ENCODE data around the gene SSTR4. TPM values are rescaled to one million over a fixed set of nuclear protein-coding genes. Genes with fewer than 3 reads are reported as not detected.

SSTR4 gene
- total and polyA plus RNA-seq, 2 donors (not counting 1 experiment from before 2014, with no cell fraction given): not detected

- Histone ChIP-seq H2AFZ (ENCODE audit: low read length) (no peak overlapping the region), H3K9me3 (ENCODE audit: control insufficient read depth, insufficient read depth, low read depth, low read length) (no peaks in the 10 kb centered on the region), H3K4me1 (ENCODE audit: control insufficient read depth, extremely low read depth, insufficient read depth, low read length) (no peaks in the 10 kb centered on the region), H3K36me3 (ENCODE audit: control insufficient read depth, insufficient read depth, low read length) (no peaks in the 10 kb centered on the region), H3K79me2 (ENCODE audit: control insufficient read depth, insufficient read depth, low read length) (no peaks in the 10 kb centered on the region), H3K4me2 (ENCODE audit: extremely low read depth, insufficient read depth, low read length) (no peak overlapping the region), H3K27me3 (ENCODE audit: control insufficient read depth, insufficient read depth, low read length) (peaks cover 5% of the 10 kb centered on the region), H3K27ac (ENCODE audit: insufficient read depth, low read length) (no peak overlapping the region), H4K20me1 (ENCODE audit: control insufficient read depth, extremely low read depth, insufficient read depth, low read length) (no peaks in the 10 kb centered on the region), H3K4me3 (replicated peaks in 1 of 4; ENCODE audit: control extremely low read depth in 1 of 4, insufficient read depth in 1 of 4, low read depth in 3 of 4, low read length in 4 of 4) (no peak overlapping the region), H3K9ac (ENCODE audit: insufficient read depth, low read length) (no peak overlapping the region)
- DNase-seq (ENCODE audit: low read depth in 2 of 2): no peak
- TF ChIP-seq EZH2 (IDR thresholded peaks at IDR 0.05; ENCODE audit: low read length, missing control alignments) (no peak), CTCF (conservative IDR thresholded peaks at IDR 0.05 in 1 of 2, IDR thresholded peaks at IDR 0.05 in 1 of 2; ENCODE audit: low read depth in 1 of 2, low read length in 2 of 2) (no peak)
Measured at GRCh38 chr20:23027721-23028120, 7.4 kb upstream of the SSTR4 start.

- no peak overlapping the region for H3K27ac ChIP-seq (ENCODE audit: insufficient read depth, low read length)
- no peak overlapping the region for H3K4me3 ChIP-seq (replicated peaks in 1 of 4; ENCODE audit: control extremely low read depth in 1 of 4, insufficient read depth in 1 of 4, low read depth in 3 of 4, low read length in 4 of 4)
- H3K4me2 ChIP-seq (ENCODE audit: extremely low read depth, insufficient read depth, low read length): no peak overlapping the region
- TF ChIP-seq EZH2 (IDR thresholded peaks at IDR 0.05; ENCODE audit: low read length, missing control alignments) (no peak), CTCF (conservative IDR thresholded peaks at IDR 0.05 in 1 of 2, IDR thresholded peaks at IDR 0.05 in 1 of 2; ENCODE audit: low read depth in 1 of 2, low read length in 2 of 2) (no peak)
- peaks cover 5% of the 10 kb centered on the region for H3K27me3 ChIP-seq (ENCODE audit: control insufficient read depth, insufficient read depth, low read length)
- H3K79me2 ChIP-seq (ENCODE audit: control insufficient read depth, insufficient read depth, low read length): no peaks in the 10 kb centered on the region
- H3K4me1 ChIP-seq (ENCODE audit: control insufficient read depth, extremely low read depth, insufficient read depth, low read length): no peaks in the 10 kb centered on the region
- no peak overlapping the region for H3K9ac ChIP-seq (ENCODE audit: insufficient read depth, low read length)
- no peak overlapping the region for H2AFZ ChIP-seq (ENCODE audit: low read length)
- H4K20me1 ChIP-seq (ENCODE audit: control insufficient read depth, extremely low read depth, insufficient read depth, low read length): no peaks in the 10 kb centered on the region
- DNase-seq (ENCODE audit: low read depth in 2 of 2): no peak
- H3K9me3 ChIP-seq (ENCODE audit: control insufficient read depth, insufficient read depth, low read depth, low read length): no peaks in the 10 kb centered on the region
- H3K36me3 ChIP-seq (ENCODE audit: control insufficient read depth, insufficient read depth, low read length): no peaks in the 10 kb centered on the region
Measured at GRCh38 chr20:23028392-23028791, 6.7 kb upstream of the SSTR4 start.

- no peak for DNase-seq (ENCODE audit: low read depth in 2 of 2)
- no peak overlapping the region for H3K27ac ChIP-seq (ENCODE audit: insufficient read depth, low read length)
- H3K9ac ChIP-seq (ENCODE audit: insufficient read depth, low read length): no peak overlapping the region
- no peaks in the 10 kb centered on the region for H3K4me1 ChIP-seq (ENCODE audit: control insufficient read depth, extremely low read depth, insufficient read depth, low read length)
- no peaks in the 10 kb centered on the region for H3K36me3 ChIP-seq (ENCODE audit: control insufficient read depth, insufficient read depth, low read length)
- no peaks in the 10 kb centered on the region for H3K9me3 ChIP-seq (ENCODE audit: control insufficient read depth, insufficient read depth, low read depth, low read length)
- H4K20me1 ChIP-seq (ENCODE audit: control insufficient read depth, extremely low read depth, insufficient read depth, low read length): no peaks in the 10 kb centered on the region
- H2AFZ ChIP-seq (ENCODE audit: low read length): no peak overlapping the region
- no peak overlapping the region for H3K4me3 ChIP-seq (replicated peaks in 1 of 4; ENCODE audit: control extremely low read depth in 1 of 4, insufficient read depth in 1 of 4, low read depth in 3 of 4, low read length in 4 of 4)
- H3K4me2 ChIP-seq (ENCODE audit: extremely low read depth, insufficient read depth, low read length): no peak overlapping the region
- TF ChIP-seq EZH2 (IDR thresholded peaks at IDR 0.05; ENCODE audit: low read length, missing control alignments): no peak
- no peak for TF ChIP-seq CTCF (conservative IDR thresholded peaks at IDR 0.05 in 1 of 2, IDR thresholded peaks at IDR 0.05 in 1 of 2; ENCODE audit: low read depth in 1 of 2, low read length in 2 of 2)
- peaks cover 7% of the 10 kb centered on the region for H3K27me3 ChIP-seq (ENCODE audit: control insufficient read depth, insufficient read depth, low read length)
- H3K79me2 ChIP-seq (ENCODE audit: control insufficient read depth, insufficient read depth, low read length): no peaks in the 10 kb centered on the region
Measured at GRCh38 chr20:23029324-23029723, 5.8 kb upstream of the SSTR4 start.
